A172 (cell line): ENCODE results near the gene NEGR1. TPM values are rescaled to one million over a fixed set of nuclear protein-coding genes. Genes with fewer than 3 reads are reported as not detected.
"Not testable (repeated sequence)": the region's sequence is repeated elsewhere in the genome, so short reads cannot be mapped to it uniquely, and the experiment has no call there.

Source experiments
- DNase-seq: peaks from one replicate; pipeline ENCODE4 v3.0.0-alpha.2; 2015; ENCODE audit warnings: low spot score
- total RNA-seq: library from RNA; depleted of rRNA; stranded (reverse); fragments of >200 nt; shearing (Covaris generic); gene quantifications from 2 replicates; pipeline ENCODE4 v1.2.3, GENCODE V29; 2014; rRNA removed

Gene NEGR1
- 0.03 TPM in 1 of 2 replicates, not detected in the other for total RNA-seq

DNA sequence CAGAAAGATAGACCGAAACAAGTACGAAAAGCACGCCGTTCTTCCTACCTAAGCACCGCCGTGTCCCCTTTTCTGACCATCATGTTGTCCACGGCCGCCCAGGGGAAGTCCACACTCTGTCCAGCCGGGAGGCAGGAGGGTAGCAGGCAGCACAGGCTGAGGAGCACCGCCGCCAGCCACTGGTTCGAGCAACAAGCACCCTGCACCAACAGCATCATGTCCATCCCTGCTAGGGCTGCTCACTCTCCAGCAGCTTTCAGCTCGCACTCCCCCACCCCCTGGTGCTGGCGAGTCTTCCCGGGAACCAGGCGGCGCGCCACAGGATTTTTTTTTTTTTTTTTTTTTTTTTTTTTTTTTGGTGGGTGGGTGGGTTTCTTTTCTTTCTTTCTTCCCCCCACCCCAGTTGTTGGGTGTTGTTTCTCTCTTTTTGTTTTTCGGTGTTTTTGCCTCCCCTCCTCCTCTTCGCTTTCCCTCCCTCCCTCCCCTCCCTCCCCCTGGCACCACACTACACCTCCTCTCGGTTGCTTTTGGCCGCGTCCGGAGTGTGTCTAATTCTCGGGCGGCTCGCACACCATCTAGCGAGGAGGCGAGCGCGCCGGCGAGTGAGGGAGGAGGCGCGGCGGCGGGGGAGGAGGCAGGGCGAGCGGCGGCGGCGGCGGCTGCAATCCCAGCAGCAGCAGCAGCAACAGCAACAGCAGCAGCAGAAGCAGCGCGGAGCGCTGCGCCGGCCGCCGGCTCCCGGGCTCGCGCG is at the start of gene NEGR1:
NEGR1 (minus strand) TSS at position 269 of the 751 bp plus-strand sequence.
- peak; percentile 60 for DNase-seq

DNA sequence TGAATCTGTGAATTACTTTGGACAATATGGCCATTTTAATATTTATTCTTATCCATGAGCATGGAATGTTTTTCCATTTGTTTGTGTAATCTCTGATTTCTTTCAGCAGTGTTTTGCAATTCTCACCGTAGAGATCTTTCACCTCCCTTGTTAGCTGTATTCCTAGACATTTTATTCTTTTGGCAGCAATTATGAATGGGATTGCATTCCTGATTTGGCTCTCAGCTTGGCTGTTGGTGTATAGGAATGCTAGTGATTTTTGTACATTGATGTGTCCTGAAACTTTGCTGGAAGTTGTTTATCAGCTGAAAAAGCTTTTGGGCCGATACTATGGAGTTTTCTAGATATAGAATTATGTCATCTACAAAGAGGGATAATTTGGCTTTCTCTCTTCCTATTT is 44.2 kb upstream of the NEGR1 start:
- DNase-seq = no peak

DNA sequence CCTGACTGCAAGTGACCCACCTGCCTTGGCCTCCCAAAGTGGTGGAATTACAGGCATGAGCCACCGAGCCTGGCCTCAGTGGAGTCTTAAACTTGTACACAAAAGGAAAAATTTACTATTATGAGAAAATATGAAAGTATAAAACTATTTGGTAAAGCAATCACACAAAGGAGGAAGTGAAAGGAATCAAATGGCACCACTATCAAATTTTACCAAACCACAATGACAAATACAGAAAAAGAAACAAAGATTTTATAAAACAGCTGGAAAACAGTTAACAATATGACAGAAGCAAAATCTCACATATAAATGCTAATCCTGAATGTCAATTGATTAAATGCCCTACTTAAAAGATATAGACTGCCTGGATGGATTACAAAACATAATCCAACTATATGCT is 42.1 kb upstream of the NEGR1 start:
- no peak for DNase-seq

DNA sequence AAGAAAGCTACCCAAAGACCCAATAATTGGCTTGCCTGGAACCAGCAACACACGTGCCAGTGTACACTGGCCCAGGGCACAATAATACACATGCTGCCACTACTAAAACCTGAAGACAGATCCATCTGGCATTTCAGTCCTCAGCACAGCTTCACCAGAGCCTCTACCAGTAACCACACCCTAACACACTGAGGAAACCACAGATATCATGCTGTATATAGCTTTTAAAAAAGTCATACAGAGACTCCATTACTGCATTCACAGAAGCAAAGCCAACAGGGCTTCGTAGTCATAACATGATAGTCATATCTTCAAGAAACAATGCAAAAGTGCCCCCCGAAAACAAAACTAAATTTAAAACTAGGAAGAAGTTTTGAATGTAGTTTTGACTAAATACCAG is 40.6 kb upstream of the NEGR1 start:
- DNase-seq = no peak

DNA sequence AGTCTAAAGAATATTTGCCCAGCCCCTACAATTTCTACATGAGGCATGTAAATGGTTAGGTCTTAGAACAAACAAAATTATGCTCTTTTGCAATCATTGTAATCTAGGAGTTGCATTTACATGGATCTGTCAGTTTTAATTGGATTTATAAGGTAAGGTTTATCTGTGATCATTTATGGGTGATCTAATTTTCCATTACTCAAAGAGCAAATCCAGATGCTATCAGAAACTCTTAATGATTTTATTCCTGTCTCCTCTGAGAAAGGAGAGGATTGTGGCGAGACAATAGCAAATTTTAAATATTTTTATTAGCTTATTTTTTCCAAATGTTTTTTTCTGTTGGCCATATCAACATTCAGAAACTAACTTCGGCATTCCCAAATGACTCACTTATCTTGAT is 14.2 kb upstream of the NEGR1 start:
- no peak for DNase-seq

DNA sequence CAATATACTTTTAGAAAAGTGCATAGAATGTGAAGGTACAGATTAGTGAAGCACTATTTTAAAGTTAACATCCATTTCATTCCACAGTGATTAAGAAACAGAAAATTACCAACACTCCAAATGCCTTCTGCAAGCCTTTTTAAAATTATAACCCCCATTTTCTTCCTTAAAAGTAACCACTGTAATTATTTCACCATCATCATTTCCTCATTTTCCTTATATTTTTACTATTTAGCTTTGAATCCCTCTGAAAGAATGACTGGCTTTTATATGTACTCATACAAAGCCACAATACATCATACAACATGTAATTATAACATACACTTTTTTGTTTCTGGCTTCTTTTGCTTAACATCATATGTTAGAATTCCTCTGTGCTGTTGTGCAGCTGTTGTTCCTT is 6.5 kb upstream of the NEGR1 start:
- DNase-seq = no peak

DNA sequence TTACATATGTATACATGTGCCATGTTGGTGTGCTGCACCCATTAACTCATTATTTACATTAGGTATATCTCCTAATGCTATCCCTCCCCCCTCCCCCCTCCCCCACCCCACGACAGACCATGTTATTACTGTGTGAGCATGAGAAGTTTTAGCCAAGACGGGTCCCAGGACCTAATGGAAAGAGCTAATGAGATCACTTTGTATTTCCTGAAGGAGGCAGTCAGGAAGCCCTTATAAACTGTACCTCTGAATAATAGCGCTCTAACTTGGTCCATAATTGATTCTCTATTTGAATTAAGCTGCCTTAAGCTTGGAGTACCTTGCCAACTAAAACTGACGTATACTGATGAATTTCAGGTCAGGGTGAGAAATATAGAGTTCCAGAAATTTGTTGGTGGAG is 4.1 kb upstream of the NEGR1 start:
- DNase-seq = no peak

DNA sequence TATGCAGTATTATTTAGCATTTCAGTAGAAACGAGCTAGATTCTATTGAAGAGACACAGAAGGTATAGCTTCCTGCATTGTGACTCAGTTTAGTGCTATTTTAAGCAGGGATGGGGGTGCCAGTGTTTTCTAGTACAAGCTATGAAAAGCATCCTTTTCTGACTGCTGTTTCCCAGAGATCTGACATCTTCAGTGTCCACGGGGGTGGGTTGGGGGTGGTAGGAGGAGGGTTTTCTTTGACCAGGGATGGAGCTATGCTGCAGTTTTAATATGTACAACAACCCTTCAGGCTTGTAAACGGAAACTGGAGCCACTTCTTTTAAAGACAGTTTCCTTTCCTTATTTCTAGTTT is 2.7 kb upstream of the NEGR1 start:
- no peak for DNase-seq

DNA sequence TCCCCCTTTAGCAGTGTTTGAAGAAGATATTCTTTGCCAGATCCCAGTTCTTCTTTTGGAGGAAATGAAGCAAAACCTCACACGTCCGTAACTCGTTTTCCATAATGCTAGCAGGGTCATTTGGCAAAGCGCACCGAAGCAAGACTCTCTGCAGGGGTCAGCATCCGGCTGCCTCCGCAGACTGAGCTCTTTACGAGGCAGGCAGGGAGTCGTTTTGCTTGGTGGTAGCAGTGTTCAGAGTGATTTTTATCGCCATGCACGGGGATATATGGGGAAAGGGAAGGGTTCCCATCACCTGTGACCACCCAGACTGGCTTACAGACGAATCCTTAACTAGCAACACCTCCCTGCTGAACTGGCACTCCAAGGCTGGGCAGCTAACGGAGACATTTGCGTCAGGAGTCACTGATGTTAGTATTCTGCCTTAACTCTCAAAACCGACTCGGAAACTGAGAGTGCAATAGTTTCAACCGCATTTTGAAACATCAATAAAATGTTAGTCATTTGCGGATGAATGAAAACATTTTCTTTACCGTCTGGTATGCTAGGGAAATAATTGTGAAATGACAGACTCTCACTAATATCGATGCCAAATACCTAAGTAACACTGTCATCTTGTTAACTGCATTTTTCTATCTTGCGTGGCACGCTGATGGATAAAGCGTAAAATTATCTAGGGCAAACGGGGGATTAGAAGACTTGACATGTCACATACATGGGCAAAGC is 2.2 kb upstream of the NEGR1 start:
- DNase-seq = peak; percentile 36

DNA sequence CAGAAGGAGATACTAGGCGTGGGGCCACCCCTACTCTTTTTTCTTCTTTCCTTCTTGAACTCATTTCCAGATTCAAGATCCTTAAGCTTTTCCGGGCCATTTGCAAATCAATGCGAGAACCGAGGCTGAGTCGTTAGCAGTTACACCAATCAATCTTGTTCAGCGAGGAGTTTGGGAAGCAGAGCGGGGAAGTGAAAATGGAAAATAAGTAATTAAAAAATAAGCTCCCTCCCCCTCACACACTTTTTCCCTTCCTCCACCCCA is 1.7 kb upstream of the NEGR1 start:
- no peak for DNase-seq

DNA sequence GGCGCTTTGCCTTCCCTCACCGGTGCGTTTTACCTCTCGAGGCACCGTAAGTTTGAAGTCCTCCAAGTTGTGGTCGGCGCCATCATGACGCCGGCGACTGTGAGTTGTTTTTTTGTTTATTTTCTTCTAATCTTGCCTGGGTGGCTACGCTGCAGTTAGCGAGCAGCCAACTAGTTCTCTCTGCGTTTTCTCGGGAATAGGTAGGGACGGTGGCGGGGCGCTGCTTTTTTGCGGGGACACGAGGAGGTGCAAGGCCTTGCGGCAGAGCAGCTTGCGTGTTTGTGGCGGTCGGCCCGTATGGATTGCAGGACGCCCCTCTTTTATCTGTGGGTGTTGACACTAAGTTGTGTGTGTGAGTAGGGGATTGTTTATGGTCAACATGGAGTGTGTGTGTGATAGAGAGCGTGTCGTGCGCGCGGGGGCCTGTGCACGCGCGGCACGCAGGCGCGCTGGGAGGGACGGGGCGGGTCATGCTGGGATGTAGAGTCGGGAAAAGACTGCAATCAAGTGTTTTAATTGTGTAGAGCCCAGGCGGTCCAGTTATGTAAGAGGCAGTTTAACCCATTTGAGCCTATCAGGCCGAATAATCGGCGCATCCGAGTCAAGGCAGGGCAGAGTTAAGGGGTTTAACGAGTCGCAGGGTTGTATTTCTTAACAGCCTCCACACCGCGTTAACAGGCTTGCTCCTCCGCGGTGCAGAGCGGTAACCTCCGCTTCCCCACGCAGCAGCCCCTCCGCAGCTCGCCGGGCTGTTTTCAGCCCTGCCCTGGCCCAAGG is 1.2 kb upstream of the NEGR1 start:
- DNase-seq = peak; percentile 8

DNA sequence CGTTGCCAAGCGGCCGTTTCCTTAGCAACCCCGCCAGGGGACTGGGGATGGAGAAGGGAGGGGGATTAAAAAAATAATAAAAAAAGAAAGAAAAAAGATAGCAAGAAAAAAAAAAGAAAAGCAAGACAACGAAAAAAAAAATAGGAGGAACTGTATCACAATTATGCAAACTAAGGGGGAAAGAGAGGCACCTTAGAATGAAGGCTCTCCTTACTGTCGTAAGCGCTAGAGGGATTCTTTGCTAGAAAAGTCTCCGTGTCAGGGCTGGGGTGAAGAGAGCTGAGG is 625 bp upstream of the NEGR1 start:
- no peak for DNase-seq

DNA sequence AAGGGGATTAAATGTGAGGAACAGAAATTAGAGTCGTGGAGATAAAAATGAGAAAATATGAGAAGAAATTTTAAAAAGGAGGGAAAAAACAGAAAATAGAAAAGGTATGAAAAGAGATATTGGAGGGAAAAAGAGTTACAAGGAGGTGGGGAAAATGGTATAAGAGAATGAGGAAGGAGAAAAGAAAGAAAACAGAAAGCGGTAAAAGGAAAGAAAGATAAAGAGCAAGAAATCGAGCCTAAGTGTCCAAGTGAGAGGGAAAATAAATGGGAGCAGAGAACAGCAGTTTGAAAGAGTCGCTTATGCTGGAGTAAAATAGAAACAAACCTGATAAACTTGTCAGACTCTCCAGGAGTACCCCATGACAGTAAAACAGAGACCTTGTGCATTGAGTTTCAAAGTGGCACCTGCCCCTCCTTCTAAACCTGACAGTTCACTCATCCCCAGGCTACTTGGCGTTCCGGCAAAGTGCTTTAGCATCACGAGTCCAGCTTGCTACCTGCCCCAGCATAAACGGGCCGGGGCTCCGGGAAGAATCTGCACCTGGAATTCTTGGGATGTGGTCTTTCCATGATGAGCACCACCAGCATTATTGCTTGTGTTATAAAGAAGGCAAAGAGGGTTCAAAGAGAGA is 585 bp downstream of the NEGR1 start:
- DNase-seq = no peak

DNA sequence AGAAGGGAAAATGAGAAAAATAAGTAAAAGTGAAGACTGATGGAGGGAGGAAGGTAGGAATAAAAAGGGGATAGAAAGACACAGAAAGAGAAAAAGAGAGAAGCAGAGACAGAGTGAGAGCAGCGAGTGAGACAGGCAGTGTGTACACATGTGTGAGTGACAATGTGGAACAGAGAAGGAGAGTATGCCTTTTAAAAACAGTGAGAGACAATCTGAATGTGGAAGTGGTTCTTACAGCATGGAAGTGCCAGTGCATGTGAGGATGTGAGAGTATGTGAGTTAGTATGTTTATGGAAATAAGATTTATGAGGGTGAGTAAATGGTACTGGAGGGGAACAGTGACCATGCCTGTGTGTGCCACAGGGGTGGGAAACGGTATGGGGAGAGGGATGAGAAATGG is 1.2 kb downstream of the NEGR1 start:
- no peak for DNase-seq

DNA sequence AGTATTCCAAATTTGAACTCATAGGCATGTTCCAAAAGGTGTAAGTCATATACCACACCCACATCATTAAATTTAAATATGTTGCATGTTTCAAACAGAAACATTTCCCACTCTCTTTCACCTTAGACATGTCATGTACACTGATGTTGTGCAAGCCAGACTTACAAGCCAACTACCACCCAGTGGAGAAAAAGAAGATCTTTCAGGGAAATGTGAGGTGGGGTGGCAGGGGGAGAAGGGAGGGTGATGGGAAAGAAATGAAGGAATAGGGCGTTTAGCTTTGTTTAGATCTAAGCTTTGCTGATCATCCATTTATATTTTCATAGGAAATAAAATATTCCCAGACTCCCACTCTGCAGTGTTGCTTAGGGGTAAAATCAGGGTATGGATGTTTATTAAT is 1.6 kb downstream of the NEGR1 start:
- no peak for DNase-seq

DNA sequence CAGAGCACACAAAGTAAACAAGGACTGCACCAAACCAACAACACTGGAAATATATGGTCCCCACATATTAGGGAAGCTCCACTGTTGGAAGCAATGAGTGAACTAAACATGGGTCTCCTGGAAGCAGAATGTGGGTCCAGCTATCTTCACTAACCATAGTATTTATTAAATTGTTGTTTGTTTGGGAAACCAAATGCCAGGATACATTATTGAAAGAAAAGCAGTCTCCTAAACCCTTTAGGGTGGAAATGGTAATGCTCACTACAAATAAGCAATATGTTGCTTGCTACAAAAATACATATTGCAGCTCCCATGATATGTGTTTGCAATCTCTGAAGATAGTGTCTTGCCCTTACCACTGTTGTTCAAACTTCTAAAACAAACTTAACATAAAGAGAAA is 2.2 kb downstream of the NEGR1 start:
- DNase-seq = no peak

DNA sequence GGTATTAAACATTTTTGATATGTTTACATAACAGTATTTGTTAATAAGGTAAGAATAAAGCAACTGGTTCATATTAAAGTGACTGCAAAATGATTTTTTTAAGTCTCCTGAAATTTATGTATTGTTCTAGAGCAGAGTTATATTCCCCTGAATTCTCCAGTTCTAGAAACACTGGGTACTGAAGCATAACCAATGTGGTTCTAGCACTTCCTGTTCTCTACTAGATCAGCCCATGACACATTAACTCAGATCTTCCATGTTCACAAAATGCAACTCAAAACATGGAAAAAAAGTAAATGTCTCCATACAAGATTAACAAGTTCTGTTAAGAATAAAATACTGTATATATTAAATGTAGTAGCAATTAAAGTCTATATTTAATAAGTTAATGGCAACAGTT is 3.9 kb downstream of the NEGR1 start:
- no peak for DNase-seq

DNA sequence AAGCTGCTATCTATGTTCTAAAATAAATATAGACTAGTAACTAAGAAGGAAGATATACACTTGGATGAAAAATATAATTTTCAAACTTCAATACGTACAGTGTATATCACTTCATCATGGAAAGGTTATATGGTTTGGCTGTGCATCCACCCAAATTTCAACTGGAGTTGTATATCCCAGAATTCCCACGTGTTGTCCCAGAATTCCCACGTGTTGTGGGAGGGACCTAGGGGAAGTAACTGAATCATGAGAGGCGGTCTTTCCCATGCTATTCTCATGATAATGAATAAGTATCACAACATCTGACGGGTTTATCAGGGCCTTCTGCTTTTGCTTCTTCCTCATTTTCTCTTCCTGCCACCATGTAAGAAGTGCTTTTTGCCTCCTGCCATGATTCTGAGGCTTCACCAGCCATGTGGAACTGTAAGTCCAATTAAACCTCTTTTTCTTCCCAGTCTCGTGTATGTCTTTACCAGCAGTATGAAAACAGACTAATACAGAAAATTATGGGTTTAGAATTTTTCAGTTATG is 10.7 kb downstream of the NEGR1 start:
- no peak for DNase-seq

DNA sequence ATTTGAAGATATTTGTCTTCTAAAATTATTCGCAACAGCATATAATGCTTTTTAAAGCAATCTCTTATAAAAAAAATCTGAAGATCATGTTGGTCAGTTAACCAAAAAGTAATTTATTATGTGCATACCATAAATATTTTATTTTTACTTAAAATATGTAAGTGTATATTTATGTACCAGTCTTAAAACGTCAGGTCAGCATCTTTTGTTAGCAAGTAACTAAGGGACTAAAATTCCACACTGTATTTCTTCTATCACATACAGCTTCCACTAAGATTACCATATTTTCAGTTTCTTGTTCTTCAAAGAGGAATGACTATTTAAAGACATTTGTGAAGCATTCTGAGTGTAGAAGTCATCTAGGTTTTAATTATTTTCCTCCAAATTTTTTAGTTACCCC is 19.6 kb downstream of the NEGR1 start:
- DNase-seq = no peak

DNA sequence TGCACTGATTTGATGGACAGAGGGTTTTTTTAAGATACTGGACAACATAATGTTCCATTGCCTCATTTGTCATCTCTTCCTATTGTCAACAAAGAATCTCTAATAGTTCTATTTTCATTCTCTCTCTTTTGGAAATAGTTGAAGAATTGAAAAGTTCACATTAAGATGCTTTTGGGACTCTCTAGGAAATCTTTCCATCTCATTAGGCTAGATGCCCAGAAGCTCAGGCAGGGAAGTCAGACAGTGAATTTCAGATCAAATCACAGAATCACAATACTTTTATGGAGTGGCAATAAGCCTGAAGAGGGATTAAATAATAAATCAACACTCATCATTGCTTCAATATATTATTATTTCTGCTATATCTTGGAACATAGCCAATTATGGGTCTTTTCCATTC is 29.2 kb downstream of the NEGR1 start:
- DNase-seq = no peak

DNA sequence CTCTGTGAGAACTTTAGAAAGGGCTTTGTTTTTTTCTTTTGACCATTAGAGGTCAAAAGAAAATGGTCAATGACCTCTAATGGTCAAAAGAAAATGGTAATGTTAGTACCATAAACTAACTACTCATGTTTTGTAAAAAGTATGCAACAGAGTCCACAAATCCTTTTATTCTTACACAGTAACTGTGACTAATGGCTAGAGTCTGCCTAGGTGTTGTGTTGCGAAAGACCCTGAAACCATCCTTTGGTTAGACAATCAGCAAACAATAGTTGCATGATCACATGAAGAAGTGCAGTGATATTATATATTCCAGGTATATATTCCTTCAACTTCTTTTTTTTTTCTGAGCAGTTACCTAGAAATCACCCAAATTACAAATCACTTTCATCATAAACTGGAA is 40.9 kb downstream of the NEGR1 start:
- no peak for DNase-seq

DNA sequence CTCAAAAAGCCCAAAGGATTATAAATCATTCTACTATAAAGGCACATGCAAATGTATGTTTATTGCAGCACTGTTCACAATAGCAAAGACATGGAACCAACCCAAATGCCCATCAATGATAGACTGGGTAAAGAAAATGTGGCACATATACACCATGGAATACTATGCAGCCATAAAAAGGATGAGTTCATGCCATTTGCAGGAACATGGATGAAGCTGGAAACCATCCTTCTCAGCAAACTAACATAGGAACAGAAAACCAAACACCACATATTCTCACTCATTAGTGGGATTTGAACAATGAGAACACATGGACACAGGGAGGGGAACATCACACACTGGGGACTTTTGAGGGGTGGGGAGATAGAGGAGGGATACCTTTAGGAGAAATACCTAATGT is 46.4 kb downstream of the NEGR1 start:
- not testable (repeated sequence) for DNase-seq

DNA sequence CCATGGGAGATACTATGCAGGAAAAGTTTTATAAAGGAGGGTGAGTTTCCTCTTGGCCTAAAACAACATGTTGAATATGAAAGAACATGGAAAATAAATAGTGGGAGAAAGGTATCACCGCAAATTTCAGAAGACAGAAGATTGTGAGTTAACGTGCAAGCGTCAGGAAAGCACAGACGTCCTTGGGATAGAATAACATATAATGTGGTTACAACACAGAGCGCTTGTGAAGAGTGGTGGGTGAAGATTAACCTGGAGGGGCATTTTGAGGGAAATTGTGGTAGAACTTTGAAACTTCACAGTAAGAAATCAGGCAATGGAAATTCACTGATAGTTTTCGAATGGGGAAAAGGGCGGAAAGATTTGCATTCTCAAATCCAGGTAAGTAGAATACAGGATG is 47.3 kb downstream of the NEGR1 start:
- no peak for DNase-seq
